Adrenal gland (tissue), 5 donors: ENCODE measurements around the gene RO60.

Experiments used
- CTCF ChIP-seq, 6 experiments: fragments of 450-650 bp in 4 of 6; fragments of 200-600 bp in 2 of 6; sonication (generic) in 1 of 6; IDR thresholded peaks; 1 replicate in 5 of 6; 2 replicates in 1 of 6; pipeline versions ENCODE4 v1.5.1 to v1.8.0; 2016 to 2021; ENCODE audit warnings: antibody characterized with exemption in 6 of 6, mild to moderate bottlenecking in 2 of 6, moderate library complexity in 1 of 6
- POLR2A ChIP-seq, 2 donors: fragments of 450-650 bp; IDR thresholded peaks; one replicate each; pipeline ENCODE4 v1.6.1; 2017; ENCODE audit warnings: antibody characterized with exemption in 2 of 2, mild to moderate bottlenecking in 2 of 2, moderate library complexity in 1 of 2
- donor health status: DM: no; HTN: no; CAD: no.

- TF ChIP-seq CTCF (IDR thresholded peaks at IDR 0.05) (no peak), POLR2A (IDR thresholded peaks at IDR 0.05) (no peak)
These were observed 29.1 kb upstream of the RO60 start for GRCh38 chr1:193030280-193030679.
